HEK293 (cell line): ENCODE results near the gene IDH1.

Experiments
- BCL11B ChIP-seq: fragments of 450-650 bp; formaldehyde crosslinking; IDR thresholded peaks from 2 replicates; pipeline ENCODE4 v1.5.1; 2016; ENCODE audit warnings: low read depth, missing biosample characterization, missing genetic modification characterization
- GLIS2 ChIP-seq: fragments of 450-650 bp; formaldehyde crosslinking; IDR thresholded peaks from 2 replicates; pipeline ENCODE4 v1.5.1; 2016; ENCODE audit warnings: missing biosample characterization, missing genetic modification characterization
- KLF17 ChIP-seq: fragments of 450-650 bp; formaldehyde crosslinking; IDR thresholded peaks from 2 replicates; pipeline ENCODE4 v1.5.1; 2016; ENCODE audit warnings: missing biosample characterization, missing genetic modification characterization
- KLF8 ChIP-seq: fragments of 450-650 bp; formaldehyde crosslinking; IDR thresholded peaks from 2 replicates; pipeline ENCODE4 v1.5.1; 2016; ENCODE audit warnings: missing biosample characterization, missing genetic modification characterization
- KLF9 ChIP-seq: fragments of 450-650 bp; formaldehyde crosslinking; IDR thresholded peaks from 2 replicates; pipeline ENCODE4 v1.5.1; 2016; ENCODE audit warnings: missing biosample characterization, missing genetic modification characterization, low read depth
- MEIS1 ChIP-seq: sonication (generic); formaldehyde crosslinking; IDR thresholded peaks from 2 replicates; pipeline ENCODE4 v1.8.1; 2022; ENCODE audit warnings: missing genetic modification reagents, mild to moderate bottlenecking, borderline replicate concordance
- PRDM10 ChIP-seq: fragments of 450-650 bp; formaldehyde crosslinking; IDR thresholded peaks from 2 replicates; pipeline ENCODE4 v1.5.1; 2016; ENCODE audit warnings: missing biosample characterization, missing genetic modification characterization
- REPIN1 ChIP-seq: fragments of 450-650 bp; formaldehyde crosslinking; IDR thresholded peaks from 2 replicates; pipeline ENCODE4 v1.5.1; 2017; ENCODE audit warnings: missing biosample characterization, missing genetic modification characterization, low read depth
- SCRT2 ChIP-seq: fragments of 450-650 bp; formaldehyde crosslinking; IDR thresholded peaks from 2 replicates; pipeline ENCODE4 v1.5.1; 2016; ENCODE audit warnings: missing biosample characterization, missing genetic modification characterization
- SETDB1 ChIP-seq: IDR thresholded peaks from one replicate; pipeline ENCODE4 v1.6.1; 2017; ENCODE audit warnings: mild to moderate bottlenecking, low read length, moderate library complexity, mixed read lengths; ENCODE audit not compliant: insufficient read length
- ZBTB11 ChIP-seq: fragments of 450-650 bp; formaldehyde crosslinking; conservative IDR thresholded peaks from 2 replicates; pipeline ENCODE4 v1.5.1; 2016; ENCODE audit warnings: low read depth, missing biosample characterization, missing genetic modification characterization
- ZBTB21 ChIP-seq: fragments of 450-650 bp; formaldehyde crosslinking; IDR thresholded peaks from 2 replicates; pipeline ENCODE4 v1.5.1; 2017; ENCODE audit warnings: missing biosample characterization, missing genetic modification characterization
- ZBTB26 ChIP-seq: fragments of 450-650 bp; formaldehyde crosslinking; optimal IDR thresholded peaks from 2 replicates; pipeline ENCODE3; 2016; ENCODE audit warnings: missing biosample characterization, mild to moderate bottlenecking, missing genetic modification characterization
- ZFHX2 ChIP-seq: fragments of 450-650 bp; formaldehyde crosslinking; conservative IDR thresholded peaks from 2 replicates; pipeline ENCODE4 v1.5.1; 2016; ENCODE audit warnings: missing biosample characterization, missing genetic modification characterization
- ZNF10 ChIP-seq: fragments of 450-650 bp; formaldehyde crosslinking; IDR thresholded peaks from 2 replicates; pipeline ENCODE4 v1.5.1; 2017; ENCODE audit warnings: missing biosample characterization, missing genetic modification characterization
- ZNF132 ChIP-seq: fragments of 450-650 bp; formaldehyde crosslinking; IDR thresholded peaks from 2 replicates; pipeline ENCODE4 v1.5.1; 2017; ENCODE audit warnings: missing biosample characterization, missing genetic modification characterization, borderline replicate concordance
- ZNF146 ChIP-seq: fragments of 450-650 bp; formaldehyde crosslinking; IDR thresholded peaks from 2 replicates; pipeline ENCODE4 v1.5.1; 2016; ENCODE audit warnings: missing biosample characterization, missing genetic modification characterization
- ZNF202 ChIP-seq: fragments of 450-650 bp; formaldehyde crosslinking; IDR thresholded peaks from 2 replicates; pipeline ENCODE4 v1.5.1; 2016; ENCODE audit warnings: missing biosample characterization, missing genetic modification characterization, borderline replicate concordance
- ZNF214 ChIP-seq: fragments of 450-650 bp; formaldehyde crosslinking; IDR thresholded peaks from 2 replicates; pipeline ENCODE4 v1.5.1; 2017; ENCODE audit warnings: missing biosample characterization, mild to moderate bottlenecking, missing genetic modification characterization, borderline replicate concordance
- ZNF302 ChIP-seq: fragments of 450-650 bp; formaldehyde crosslinking; IDR thresholded peaks from 2 replicates; pipeline ENCODE4 v1.5.1; 2016; ENCODE audit warnings: missing biosample characterization, missing genetic modification characterization, low read depth
- ZNF311 ChIP-seq: fragments of 450-650 bp; formaldehyde crosslinking; IDR thresholded peaks from 2 replicates; pipeline ENCODE4 v1.5.1; 2017; ENCODE audit warnings: missing biosample characterization, missing genetic modification characterization, borderline replicate concordance
- ZNF324 ChIP-seq: fragments of 450-650 bp; formaldehyde crosslinking; IDR thresholded peaks from 2 replicates; pipeline ENCODE4 v1.5.1; 2016; ENCODE audit warnings: missing biosample characterization, missing genetic modification characterization
- ZNF335 ChIP-seq: fragments of 450-650 bp; formaldehyde crosslinking; conservative IDR thresholded peaks from 2 replicates; pipeline ENCODE4 v1.5.1; 2016; ENCODE audit warnings: missing biosample characterization, missing genetic modification characterization
- ZNF366 ChIP-seq: fragments of 450-650 bp; formaldehyde crosslinking; conservative IDR thresholded peaks from 2 replicates; pipeline ENCODE4 v1.5.1; 2016; ENCODE audit warnings: missing biosample characterization, missing genetic modification characterization
- ZNF37A ChIP-seq: fragments of 450-650 bp; IDR thresholded peaks from 2 replicates; pipeline ENCODE4 v1.5.1; 2018; ENCODE audit warnings: missing biosample characterization, missing genetic modification characterization
- ZNF433 ChIP-seq: fragments of 450-650 bp; formaldehyde crosslinking; IDR thresholded peaks from 2 replicates; pipeline ENCODE4 v1.5.1; 2016; ENCODE audit warnings: missing biosample characterization, missing genetic modification characterization, low read depth
- ZNF521 ChIP-seq: fragments of 450-650 bp; formaldehyde crosslinking; IDR thresholded peaks from 2 replicates; pipeline ENCODE4 v1.5.1; 2017; ENCODE audit warnings: missing biosample characterization, mild to moderate bottlenecking, missing genetic modification characterization
- ZNF629 ChIP-seq: fragments of 450-650 bp; formaldehyde crosslinking; IDR thresholded peaks from 2 replicates; pipeline ENCODE4 v1.5.1; 2017; ENCODE audit warnings: missing biosample characterization, missing genetic modification characterization
- ZSCAN5A ChIP-seq: fragments of 450-650 bp; formaldehyde crosslinking; IDR thresholded peaks from 2 replicates; pipeline ENCODE4 v1.5.1; 2016; ENCODE audit warnings: missing biosample characterization, missing genetic modification characterization
- ZXDB ChIP-seq: fragments of 450-650 bp; formaldehyde crosslinking; IDR thresholded peaks from 2 replicates; pipeline ENCODE4 v1.5.1; 2016; ENCODE audit warnings: missing biosample characterization, missing genetic modification characterization

Gene IDH1

GRCh38 chr2:208265801-208266552 lies 11.1 kb upstream of the IDH1 start, which contains the start of gene PIKFYVE (continued):
- TF ChIP-seq ZNF629 = peak; percentile 63
- peak; percentile 79 for TF ChIP-seq PRDM10 (tag by site-specific recombination)
- TF ChIP-seq MEIS1 = no peak
- TF ChIP-seq REPIN1 (tag by site-specific recombination) = no peak
- TF ChIP-seq ZNF202 (tag by site-specific recombination) = no peak
- TF ChIP-seq ZBTB26 = peak; percentile 74
- TF ChIP-seq ZXDB (tag by site-specific recombination) = peak; percentile 90
- TF ChIP-seq ZNF146 = no peak
- no peak for TF ChIP-seq ZFHX2 (tag by site-specific recombination)
- TF ChIP-seq ZNF521 (tag by site-specific recombination) = no peak
- peak; percentile 96 for TF ChIP-seq GLIS2 (tag by site-specific recombination)
- 0 out of 2 replicates have a peak, but pooled peaks have one; percentile 26 for TF ChIP-seq ZNF37A (tag by site-specific recombination)
- no peak for TF ChIP-seq ZSCAN5A
- TF ChIP-seq ZNF366 (tag by site-specific recombination) = no peak
- 0 out of 2 replicates have a peak, but pooled peaks have one; percentile 17 for TF ChIP-seq KLF17
- TF ChIP-seq ZNF433 = no peak
- TF ChIP-seq ZBTB21 (tag by site-specific recombination) = no peak
- no peak for TF ChIP-seq SCRT2
- TF ChIP-seq ZNF335 (tag by site-specific recombination) = peak; percentile 37
- TF ChIP-seq ZBTB11 (tag by site-specific recombination) = peak; percentile 85
- TF ChIP-seq KLF9 (tag by site-specific recombination) = peak; percentile 30; the same call in 1 of the 2 replicates
- no peak for TF ChIP-seq ZNF132 (tag by site-specific recombination)
- TF ChIP-seq BCL11B (tag by site-specific recombination) = 0 out of 2 replicates have a peak, but pooled peaks have one; percentile 28
- no peak for TF ChIP-seq ZNF10 (tag by site-specific recombination)
- TF ChIP-seq ZNF324 = no peak
- TF ChIP-seq SETDB1 = peak; percentile 63
- no peak for TF ChIP-seq ZNF302 (tag by site-specific recombination)
- no peak for TF ChIP-seq ZNF214 (tag by site-specific recombination)
- TF ChIP-seq ZNF311 (tag by site-specific recombination) = no peak
- TF ChIP-seq KLF8 (tag by site-specific recombination) = no peak
